Measurements from ENCODE around the gene PHLDB3.

The PHLDB3 gene

GRCh38 chr19:43460362-43461016, 44.1 kb downstream of the PHLDB3 start:
- H3K4me3 ChIP-seq (ENCODE audit: low read depth, low read length): no peak overlapping the region
- no peak for DNase-seq
- H3K27me3 ChIP-seq (ENCODE audit: insufficient read depth, low read depth, severe bottlenecking): no peaks in the 10 kb centered on the region
- TF ChIP-seq, protein P1, sequence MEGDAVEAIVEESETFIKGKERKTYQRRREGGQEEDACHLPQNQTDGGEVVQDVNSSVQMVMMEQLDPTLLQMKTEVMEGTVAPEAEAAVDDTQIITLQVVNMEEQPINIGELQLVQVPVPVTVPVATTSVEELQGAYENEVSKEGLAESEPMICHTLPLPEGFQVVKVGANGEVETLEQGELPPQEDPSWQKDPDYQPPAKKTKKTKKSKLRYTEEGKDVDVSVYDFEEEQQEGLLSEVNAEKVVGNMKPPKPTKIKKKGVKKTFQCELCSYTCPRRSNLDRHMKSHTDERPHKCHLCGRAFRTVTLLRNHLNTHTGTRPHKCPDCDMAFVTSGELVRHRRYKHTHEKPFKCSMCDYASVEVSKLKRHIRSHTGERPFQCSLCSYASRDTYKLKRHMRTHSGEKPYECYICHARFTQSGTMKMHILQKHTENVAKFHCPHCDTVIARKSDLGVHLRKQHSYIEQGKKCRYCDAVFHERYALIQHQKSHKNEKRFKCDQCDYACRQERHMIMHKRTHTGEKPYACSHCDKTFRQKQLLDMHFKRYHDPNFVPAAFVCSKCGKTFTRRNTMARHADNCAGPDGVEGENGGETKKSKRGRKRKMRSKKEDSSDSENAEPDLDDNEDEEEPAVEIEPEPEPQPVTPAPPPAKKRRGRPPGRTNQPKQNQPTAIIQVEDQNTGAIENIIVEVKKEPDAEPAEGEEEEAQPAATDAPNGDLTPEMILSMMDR (IDR thresholded peaks at IDR 0.05; ENCODE audit: low read depth, low read length): no peak
- H3K27ac ChIP-seq: no peak overlapping the region
- no peaks in the 10 kb centered on the region for H3K9me3 ChIP-seq (ENCODE audit: severe bottlenecking)
- no peaks in the 10 kb centered on the region for H3K36me3 ChIP-seq

GRCh38 chr19:43457809-43458208, 46.7 kb downstream of the PHLDB3 start:
- H3K36me3 ChIP-seq: no peaks in the 10 kb centered on the region
- H3K27me3 ChIP-seq (ENCODE audit: insufficient read depth, low read depth, severe bottlenecking): no peaks in the 10 kb centered on the region
- H3K27ac ChIP-seq: no peak overlapping the region
- H3K4me3 ChIP-seq (ENCODE audit: low read depth, low read length): no peak overlapping the region
- TF ChIP-seq, protein P1 (IDR thresholded peaks at IDR 0.05; ENCODE audit: low read depth, low read length): no peak
- H3K9me3 ChIP-seq (ENCODE audit: severe bottlenecking): no peaks in the 10 kb centered on the region
- DNase-seq: no peak

GRCh38 chr19:43455321-43456113, 49.0 kb downstream of the PHLDB3 start:
- Histone ChIP-seq H3K27ac (no peak overlapping the region), H3K9me3 (ENCODE audit: severe bottlenecking) (no peaks in the 10 kb centered on the region), H3K36me3 (no peaks in the 10 kb centered on the region), H3K27me3 (ENCODE audit: insufficient read depth, low read depth, severe bottlenecking) (no peaks in the 10 kb centered on the region), H3K4me3 (ENCODE audit: low read depth, low read length) (no peak overlapping the region)
- DNase-seq: no peak
- TF ChIP-seq, protein P1 (IDR thresholded peaks at IDR 0.05; ENCODE audit: low read depth, low read length): no peak

DNA sequence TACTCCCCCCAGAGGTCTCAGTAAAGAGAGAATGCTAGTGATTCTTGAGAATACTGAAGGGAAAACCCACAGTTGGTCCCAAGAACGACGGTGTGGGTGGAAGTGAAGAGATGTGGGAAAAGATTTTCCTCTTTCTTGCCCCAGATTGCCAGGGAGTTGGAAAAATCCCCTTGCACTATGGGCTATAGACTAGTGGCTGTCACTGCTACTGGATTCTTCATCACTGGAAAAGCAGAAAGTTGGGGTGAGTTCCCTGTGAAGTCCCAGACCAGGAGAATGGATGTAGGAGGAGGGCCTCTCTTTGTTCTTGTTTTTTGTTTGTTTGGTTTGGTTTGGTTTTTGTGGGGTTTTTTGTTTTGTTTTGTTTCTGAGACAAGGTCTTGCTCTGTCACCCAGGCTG, 50.5 kb downstream of the PHLDB3 start:
- H3K27me3 ChIP-seq (ENCODE audit: insufficient read depth, low read depth, severe bottlenecking): no peaks in the 10 kb centered on the region
- DNase-seq: no peak
- H3K9me3 ChIP-seq (ENCODE audit: severe bottlenecking): no peaks in the 10 kb centered on the region
- TF ChIP-seq, protein P1 (IDR thresholded peaks at IDR 0.05; ENCODE audit: low read depth, low read length): no peak
- no peak overlapping the region for H3K27ac ChIP-seq
- H3K36me3 ChIP-seq: no peaks in the 10 kb centered on the region
- H3K4me3 ChIP-seq (ENCODE audit: low read depth, low read length): no peak overlapping the region

DNA sequence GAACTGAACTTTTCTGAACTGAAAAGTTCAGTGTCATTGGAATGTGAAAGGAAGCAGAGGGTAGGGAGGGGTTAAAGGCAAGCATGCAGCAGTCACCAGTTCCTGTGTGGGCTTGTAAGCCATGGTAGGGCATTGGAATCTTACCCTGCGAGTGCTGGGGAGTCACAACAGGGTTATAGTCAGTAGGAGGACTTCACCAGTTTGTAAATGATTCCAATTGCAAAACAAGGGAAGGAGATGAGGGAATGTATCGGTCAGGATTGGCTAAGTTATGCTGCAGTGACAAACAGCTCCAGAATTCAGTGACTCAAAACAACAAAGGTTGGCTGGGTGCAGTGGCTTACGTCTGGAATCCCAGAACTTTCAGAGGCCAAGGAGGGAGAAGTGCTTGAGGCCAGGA, 52.0 kb downstream of the PHLDB3 start:
- H3K27ac ChIP-seq: no peak overlapping the region
- no peaks in the 10 kb centered on the region for H3K9me3 ChIP-seq (ENCODE audit: severe bottlenecking)
- H3K4me3 ChIP-seq (ENCODE audit: low read depth, low read length): no peak overlapping the region
- H3K36me3 ChIP-seq: no peaks in the 10 kb centered on the region
- TF ChIP-seq, protein P1 (IDR thresholded peaks at IDR 0.05; ENCODE audit: low read depth, low read length): no peak
- H3K27me3 ChIP-seq (ENCODE audit: insufficient read depth, low read depth, severe bottlenecking): no peaks in the 10 kb centered on the region
- DNase-seq: no peak
